ENCODE measurements around the gene AOC3. TPM values are rescaled to one million over a fixed set of nuclear protein-coding genes. Genes with fewer than 3 reads are reported as not detected.

The AOC3 gene
- total and polyA plus RNA-seq, 2 donors (not counting 3 experiments of a cell fraction or from before 2014, with no cell fraction given) = 0.11 to 0.27 TPM

GRCh38 chr17:42868338-42868737 lies 17.3 kb downstream of the AOC3 start:
- BruUV-seq (replicated peaks) = no TSS peak
- TF ChIP-seq FOS (IDR thresholded peaks at IDR 0.05; ENCODE audit: borderline replicate concordance, insufficient read depth, low read length) = no peak
- TF ChIP-seq JUN (IDR thresholded peaks at IDR 0.05; ENCODE audit: borderline replicate concordance, insufficient read depth, insufficient read length, low read depth) = no peak
- no peak for TF ChIP-seq GATA2 (IDR thresholded peaks at IDR 0.05; ENCODE audit: insufficient read depth, insufficient read length, low read depth, low read length)
- no peak for TF ChIP-seq POLR2A (IDR thresholded peaks at IDR 0.05; ENCODE audit: low read depth, low read length)
- TF ChIP-seq POLR2AphosphoS5 (IDR thresholded peaks at IDR 0.05; ENCODE audit: insufficient read depth, low read depth, low read length) = no peak
- CTCF ChIA-PET = interaction anchor here (1.0 kb wide), 2 partner anchors 16 to 17 kb away, joined by 3 read pairs; no protein-coding TSS in a partner anchor

DNA sequence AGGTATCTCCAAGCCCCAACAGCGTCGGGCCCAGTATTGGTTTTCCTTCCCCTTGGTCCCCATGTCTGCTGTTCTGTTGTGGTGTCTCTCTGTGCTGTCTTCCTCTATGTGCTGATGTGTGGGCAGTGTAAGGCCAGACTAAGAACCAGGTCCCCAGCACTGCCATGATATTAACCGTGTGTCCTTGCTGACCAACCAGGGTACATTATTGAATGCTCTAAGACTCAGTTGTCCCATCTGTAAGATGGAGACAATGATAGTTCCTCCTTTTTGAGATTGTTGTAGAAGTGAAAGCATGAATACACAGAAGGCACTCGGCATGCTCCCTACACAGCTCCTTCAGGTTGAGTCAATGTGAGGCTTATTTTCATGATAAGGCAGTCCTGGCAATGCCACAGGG lies 20.6 kb downstream of the AOC3 start:
- no peaks in the 10 kb centered on the region for H3K79me2 ChIP-seq (ENCODE audit: control insufficient read depth, insufficient read depth, low read length)
- dilution Hi-C loops (cut with MboI; ENCODE audit: extremely low pct_ligation_motif_present, low sequenced_read_pairs) (no loop called here), intact Hi-C loops (cut with micrococcal nuclease) (no loop called here)
- H3K4me1 ChIP-seq (ENCODE audit: control insufficient read depth, extremely low read depth, insufficient read depth, low read length) = no peaks in the 10 kb centered on the region
- H3K9ac ChIP-seq (replicated peaks; ENCODE audit: extremely low read depth, insufficient read depth, low read length) = no peak overlapping the region
- H4K20me1 ChIP-seq (replicated peaks; ENCODE audit: control insufficient read depth, extremely low read depth, insufficient read depth, low read length) = no peaks in the 10 kb centered on the region
- H3K27ac ChIP-seq (ENCODE audit: insufficient read depth, low read depth, low read length) = no peak overlapping the region
- ChIA-PET CTCF (no interaction called here), POLR2A (no interaction called here)
- H2AFZ ChIP-seq (ENCODE audit: low read depth, low read length) = no peak overlapping the region
- no peaks in the 10 kb centered on the region for H3K36me3 ChIP-seq (ENCODE audit: control insufficient read depth in 2 of 2, extremely low read depth in 1 of 2, insufficient read depth in 2 of 2, low read length in 2 of 2)
- H3K9me3 ChIP-seq (replicated peaks; ENCODE audit: control insufficient read depth, insufficient read depth, low read length) = no peaks in the 10 kb centered on the region
- no peak overlapping the region for H3K4me2 ChIP-seq (ENCODE audit: insufficient read depth, low read length)
- peaks cover 0 to 1% of the 10 kb centered on the region in 2 experiments for H3K27me3 ChIP-seq (ENCODE audit: control insufficient read depth in 2 of 2, insufficient read depth in 2 of 2, low read length in 2 of 2)
- no TSS peak for BruUV-seq (replicated peaks)
- FAIRE-seq (no peak), DNase-seq (ENCODE audit: low read depth, low spot score) (no peak)
- no peak overlapping the region for H3K4me3 ChIP-seq (replicated peaks in 1 of 3; ENCODE audit: insufficient read depth in 1 of 3, low read depth in 1 of 3, low read length in 3 of 3)
- TF ChIP-seq MYC (IDR thresholded peaks at IDR 0.05; ENCODE audit: low read depth, low read length) (no peak), MAX (IDR thresholded peaks at IDR 0.05; ENCODE audit: insufficient read depth, insufficient read length) (no peak), POLR2AphosphoS5 (IDR thresholded peaks at IDR 0.05; ENCODE audit: insufficient read depth, low read depth, low read length) (no peak), JUN (IDR thresholded peaks at IDR 0.05; ENCODE audit: borderline replicate concordance, insufficient read depth, insufficient read length, low read depth) (no peak), POLR2A (IDR thresholded peaks at IDR 0.05; ENCODE audit: low read depth, low read length) (no peak), CTCF (IDR thresholded peaks at IDR 0.05; ENCODE audit: extremely low read depth in 1 of 2, insufficient read depth in 1 of 2, low read depth in 1 of 2, low read length in 2 of 2) (no peak), GATA2 (IDR thresholded peaks at IDR 0.05; ENCODE audit: insufficient read depth, insufficient read length, low read depth, low read length) (no peak), FOS (IDR thresholded peaks at IDR 0.05; ENCODE audit: borderline replicate concordance, insufficient read depth, low read length) (no peak), EZH2 (IDR thresholded peaks at IDR 0.05; ENCODE audit: borderline replicate concordance, low read depth, low read length, severe bottlenecking) (no peak)
- H3K9me1 ChIP-seq (replicated peaks; ENCODE audit: control insufficient read depth, extremely low read depth, insufficient read depth, low read length) = no peaks in the 10 kb centered on the region

More at GRCh38 chr17:42868338-42868737, 17.3 kb downstream of the AOC3 start:
- intact Hi-C loops (cut with micrococcal nuclease) = no loop called here
- Histone ChIP-seq H2AFZ (ENCODE audit: low read depth, low read length) (no peak overlapping the region), H3K36me3 (ENCODE audit: control insufficient read depth in 2 of 2, extremely low read depth in 1 of 2, insufficient read depth in 2 of 2, low read length in 2 of 2) (no peaks in the 10 kb centered on the region), H3K79me2 (ENCODE audit: control insufficient read depth, insufficient read depth, low read length) (no peaks in the 10 kb centered on the region), H3K4me2 (ENCODE audit: insufficient read depth, low read length) (no peak overlapping the region), H3K9me3 (replicated peaks; ENCODE audit: control insufficient read depth, insufficient read depth, low read length) (no peaks in the 10 kb centered on the region), H4K20me1 (replicated peaks; ENCODE audit: control insufficient read depth, extremely low read depth, insufficient read depth, low read length) (no peaks in the 10 kb centered on the region), H3K9ac (replicated peaks; ENCODE audit: extremely low read depth, insufficient read depth, low read length) (no peak overlapping the region), H3K4me1 (ENCODE audit: control insufficient read depth, extremely low read depth, insufficient read depth, low read length) (no peaks in the 10 kb centered on the region), H3K9me1 (replicated peaks; ENCODE audit: control insufficient read depth, extremely low read depth, insufficient read depth, low read length) (no peaks in the 10 kb centered on the region), H3K4me3 (replicated peaks in 1 of 3; ENCODE audit: insufficient read depth in 1 of 3, low read depth in 1 of 3, low read length in 3 of 3) (no peak overlapping the region), H3K27me3 (ENCODE audit: control insufficient read depth in 2 of 2, insufficient read depth in 2 of 2, low read length in 2 of 2) (peaks cover 0 to 4% of the 10 kb centered on the region in 2 experiments), H3K27ac (ENCODE audit: insufficient read depth, low read depth, low read length) (no peak overlapping the region)
- no peak for FAIRE-seq
- no peak for DNase-seq (ENCODE audit: low read depth, low spot score)
- dilution Hi-C loops (cut with MboI; ENCODE audit: extremely low pct_ligation_motif_present, low sequenced_read_pairs) = no loop called here
- POLR2A ChIA-PET = no interaction called here

All from endothelial cell of umbilical vein (primary cell).